ENCODE measurements around the gene TMEM183A.

TMEM183A gene

GRCh38 chr1:203033287-203033686 lies 26.1 kb downstream of the TMEM183A start:
- TF ChIP-seq CTCF (IDR thresholded peaks at IDR 0.05; ENCODE audit: low read depth, low read length) = no peak
- no peak overlapping the region for H3K4me3 ChIP-seq (ENCODE audit: low read depth, low read length)

GRCh38 chr1:203033917-203034316 lies 26.7 kb downstream of the TMEM183A start:
- no peak overlapping the region for H3K4me3 ChIP-seq (ENCODE audit: low read depth, low read length)
- no peak for TF ChIP-seq CTCF (IDR thresholded peaks at IDR 0.05; ENCODE audit: low read depth, low read length)

GRCh38 chr1:203034422-203035110 lies 27.4 kb downstream of the TMEM183A start:
- TF ChIP-seq CTCF (IDR thresholded peaks at IDR 0.05; ENCODE audit: low read depth, low read length) = no peak
- H3K4me3 ChIP-seq (ENCODE audit: low read depth, low read length) = no peak overlapping the region

GRCh38 chr1:203035111-203036000 lies 28.2 kb downstream of the TMEM183A start:
- TF ChIP-seq CTCF (IDR thresholded peaks at IDR 0.05; ENCODE audit: low read depth, low read length) = no peak
- H3K4me3 ChIP-seq (ENCODE audit: low read depth, low read length) = no peak overlapping the region

- no peak for TF ChIP-seq CTCF (IDR thresholded peaks at IDR 0.05; ENCODE audit: low read depth, low read length)
- no peak overlapping the region for H3K4me3 ChIP-seq (ENCODE audit: low read depth, low read length)
Measured at GRCh38 chr1:203036135-203036534, 29.0 kb downstream of the TMEM183A start.

- no peak for TF ChIP-seq CTCF (IDR thresholded peaks at IDR 0.05; ENCODE audit: low read depth, low read length)
- H3K4me3 ChIP-seq (ENCODE audit: low read depth, low read length) = no peak overlapping the region
Measured at GRCh38 chr1:203036537-203036936, 29.4 kb downstream of the TMEM183A start.

Data from WI38 (cell line).